SK-N-MC (cell line): ENCODE measurements around the gene ANKS1A.

Experiments used
- DNase-seq: peaks from one replicate; pipeline ENCODE4 v3.0.0-alpha.2; 2011; ENCODE audit warnings: low read depth, low spot score
- H3K27ac ChIP-seq: fragments of 200-600 bp; sonication (generic); 2 replicates; pipeline ENCODE4 v1.5.1; 2016; ENCODE audit warnings: mixed run types
- H3K36me3 ChIP-seq: fragments of 200-600 bp; sonication (generic); 2 replicates; pipeline ENCODE4 v1.6.1; 2017; ENCODE audit warnings: antibody characterized with exemption, low read length, mixed read lengths; ENCODE audit not compliant: insufficient read depth
- H3K4me3 ChIP-seq: fragments of 200-600 bp; sonication (generic); 2 replicates; pipeline ENCODE4 v1.5.1; 2016
- H3K9ac ChIP-seq: fragments of 200-600 bp; sonication (generic); 2 replicates; pipeline ENCODE4 v1.8.0; 2017; ENCODE audit warnings: mixed run types, mixed read lengths; ENCODE audit not compliant: insufficient read length
- H3K9me3 ChIP-seq: fragments of 200-600 bp; sonication (generic); 2 replicates; pipeline ENCODE4 v1.6.1; 2017; ENCODE audit warnings: low read depth, mild to moderate bottlenecking, antibody characterized with exemption, low read length, moderate library complexity, mixed read lengths
- EZH2 ChIP-seq: fragments of 200-600 bp; sonication (generic); IDR thresholded peaks from one replicate; pipeline ENCODE4 v1.6.1; 2017; ENCODE audit warnings: antibody characterized with exemption
- FOXP2 ChIP-seq: optimal IDR thresholded peaks from 2 replicates; pipeline ENCODE3; 2011; ENCODE audit warnings: mild to moderate bottlenecking, moderate library complexity; ENCODE audit not compliant: insufficient read depth; ENCODE audit errors: extremely low read length, control extremely low read depth
- POLR2AphosphoS5 ChIP-seq: IDR thresholded peaks from 2 replicates; pipeline ENCODE4 v1.6.1; 2012; ENCODE audit warnings: mild to moderate bottlenecking, low read depth, low read length, borderline replicate concordance

Gene ANKS1A

DNA sequence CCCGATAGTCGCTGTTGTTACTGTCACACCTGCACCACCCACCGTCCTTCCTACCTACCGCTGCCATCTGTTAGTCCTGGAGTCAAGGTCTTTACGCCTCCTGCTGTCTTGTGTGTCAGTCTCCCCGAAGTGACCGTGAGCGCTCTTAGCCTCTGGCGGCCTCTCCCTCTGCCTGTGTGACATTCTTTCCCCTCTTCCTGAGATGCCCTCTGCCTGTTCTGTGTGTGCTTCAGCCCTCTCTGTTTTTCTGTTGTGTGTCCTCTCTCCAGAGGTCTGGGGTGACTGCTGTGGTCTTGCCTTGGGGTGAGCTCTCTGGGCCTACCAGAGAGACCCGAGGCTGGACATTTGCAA is 197.2 kb downstream of the ANKS1A start:
- no peaks in the 10 kb centered on the region; the same call in 1 of the 2 replicates for H3K36me3 ChIP-seq
- H3K4me3 ChIP-seq: no peak overlapping the region
- H3K9ac ChIP-seq: no peak overlapping the region
- DNase-seq: no peak
- no peak overlapping the region for H3K27ac ChIP-seq
- no peak for TF ChIP-seq FOXP2
- no peak for TF ChIP-seq EZH2
- no peak for TF ChIP-seq POLR2AphosphoS5
- H3K9me3 ChIP-seq: no peaks in the 10 kb centered on the region

DNA sequence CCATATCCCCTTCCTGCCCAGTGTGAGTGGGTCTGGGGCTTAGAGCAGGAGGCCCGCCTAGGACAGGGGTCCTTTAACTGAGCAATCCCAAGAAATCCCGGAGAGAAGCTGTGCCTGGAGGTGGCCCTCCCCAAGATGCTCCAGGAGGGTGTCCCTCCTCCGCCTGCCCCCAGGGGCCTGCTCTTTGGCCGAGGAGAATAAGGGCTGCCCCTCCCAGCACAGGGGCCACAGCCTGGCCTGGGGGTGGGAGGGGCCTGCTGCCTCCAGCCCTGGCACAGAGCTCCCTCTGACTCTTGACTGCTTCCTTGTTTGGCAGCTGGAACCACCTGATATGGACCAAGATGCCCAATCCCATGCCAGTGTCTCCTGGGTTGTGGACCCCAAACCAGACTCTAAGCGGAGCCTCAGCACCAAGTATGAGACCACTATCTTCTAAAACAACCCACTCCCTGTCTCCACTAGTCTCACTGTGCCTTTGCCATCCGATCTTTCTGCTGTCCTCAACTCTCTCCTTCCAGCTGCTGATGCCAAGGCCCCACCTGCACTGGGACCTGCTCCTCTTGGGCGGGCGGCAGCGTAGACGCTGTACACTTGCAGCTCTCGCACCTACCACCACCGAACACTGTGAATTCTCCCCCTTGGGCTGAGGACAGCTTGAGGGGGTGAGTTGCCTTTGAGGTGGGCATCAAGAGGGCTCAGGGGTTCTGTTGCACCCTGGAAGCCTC is 197.7 kb downstream of the ANKS1A start:
- no peak for TF ChIP-seq POLR2AphosphoS5
- no peak for TF ChIP-seq FOXP2
- TF ChIP-seq EZH2: no peak
- Histone ChIP-seq H3K36me3 (no peaks in the 10 kb centered on the region; the same call in 1 of the 2 replicates), H3K27ac (no peak overlapping the region), H3K9ac (no peak overlapping the region), H3K9me3 (no peaks in the 10 kb centered on the region), H3K4me3 (no peak overlapping the region)
- no peak for DNase-seq

DNA sequence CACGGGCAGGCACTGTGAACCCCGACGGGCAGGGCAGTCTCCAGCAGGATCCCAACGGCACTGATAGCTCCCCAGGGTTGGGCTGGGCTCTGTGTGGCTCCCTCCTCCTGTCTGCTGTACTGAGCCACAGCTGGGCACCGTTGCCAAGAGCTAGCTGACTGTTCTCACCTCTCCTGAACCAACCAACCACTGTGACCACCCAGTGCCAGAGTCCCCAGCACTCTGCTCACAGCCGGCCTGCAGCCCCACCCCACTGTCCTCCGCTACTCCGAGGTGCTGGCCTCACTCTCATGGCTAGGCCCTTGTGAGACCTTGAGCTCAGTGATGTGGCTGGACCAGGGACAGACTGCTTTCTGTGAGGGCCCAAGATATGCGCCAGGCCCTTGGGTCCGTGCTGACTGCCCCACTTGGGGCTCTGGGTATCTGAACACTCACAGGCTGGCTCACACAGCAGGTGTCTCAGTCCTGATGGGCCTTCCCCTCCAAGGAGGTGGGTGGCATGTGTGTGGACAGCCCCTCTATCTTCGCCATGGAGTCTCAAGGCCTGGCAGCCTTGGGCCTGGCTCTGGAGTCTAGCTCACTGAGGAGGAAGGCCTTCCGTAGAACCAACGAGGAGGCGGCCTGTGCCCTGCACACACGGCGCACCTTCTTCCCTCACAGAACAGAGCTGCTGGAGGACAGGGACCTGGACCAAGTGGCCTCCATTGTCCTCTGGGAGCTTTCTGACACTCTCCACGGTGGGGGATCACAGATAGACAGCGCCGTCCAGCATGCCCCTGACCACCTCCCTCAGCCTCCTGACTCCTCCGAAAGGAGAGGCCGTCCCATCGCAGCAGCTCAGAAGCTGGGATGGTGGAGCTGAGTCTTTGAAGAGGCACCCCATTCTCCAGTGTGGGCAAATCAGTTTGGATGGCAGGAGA is 198.6 kb downstream of the ANKS1A start:
- Histone ChIP-seq H3K9ac (no peak overlapping the region), H3K27ac (no peak overlapping the region), H3K4me3 (no peak overlapping the region), H3K9me3 (no peaks in the 10 kb centered on the region), H3K36me3 (no peaks in the 10 kb centered on the region; the same call in 1 of the 2 replicates)
- no peak for TF ChIP-seq FOXP2
- no peak for TF ChIP-seq EZH2
- no peak for TF ChIP-seq POLR2AphosphoS5
- no peak for DNase-seq

DNA sequence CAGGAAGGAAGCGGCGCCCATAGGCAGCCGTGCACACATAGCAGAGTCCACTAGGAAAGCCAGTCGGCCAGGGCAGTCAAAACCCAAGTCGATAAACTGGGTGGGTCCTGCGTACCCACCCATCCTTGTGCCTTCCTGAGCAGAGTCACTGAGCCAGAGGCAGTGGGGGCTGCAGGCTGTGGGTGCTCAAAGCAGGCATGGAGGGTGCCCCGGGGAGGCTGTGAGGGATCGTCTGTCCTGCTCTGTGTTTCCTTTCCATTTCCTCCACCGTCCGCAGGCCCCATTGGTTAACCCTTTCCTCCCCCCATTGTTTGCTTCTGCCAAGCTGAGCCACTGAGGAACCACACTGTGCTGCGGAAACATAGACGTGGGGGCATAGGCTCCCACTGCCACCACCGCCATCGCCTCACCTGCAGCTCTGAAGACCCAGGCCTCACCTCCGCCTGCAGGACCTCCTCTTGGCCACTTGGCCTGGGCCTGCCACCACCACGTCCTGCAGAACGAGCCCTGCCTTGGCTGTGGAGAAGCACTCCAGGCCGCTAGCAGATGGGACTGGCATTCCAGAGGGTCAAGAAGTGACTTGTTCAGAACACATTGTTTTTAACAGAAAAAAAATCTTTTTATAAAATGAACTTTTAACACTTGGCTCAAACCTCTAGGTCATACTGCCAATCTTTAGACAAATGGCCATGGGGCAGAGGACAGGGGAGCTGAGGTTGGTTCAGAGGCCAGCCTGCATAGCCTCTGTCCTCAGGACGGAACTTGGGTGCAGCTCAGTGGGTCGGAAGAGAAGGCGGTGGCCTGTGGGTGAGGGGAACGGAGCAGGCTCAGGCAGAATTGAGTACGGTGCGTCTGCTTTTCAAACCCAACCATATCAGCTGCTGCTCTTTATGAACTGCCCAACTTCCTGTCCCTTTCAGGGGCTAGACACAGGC is 199.5 kb downstream of the ANKS1A start:
- no peak for DNase-seq
- Histone ChIP-seq H3K27ac (no peak overlapping the region), H3K4me3 (no peak overlapping the region), H3K9me3 (no peaks in the 10 kb centered on the region), H3K9ac (no peak overlapping the region), H3K36me3 (no peaks in the 10 kb centered on the region; the same call in 1 of the 2 replicates)
- no peak for TF ChIP-seq POLR2AphosphoS5
- TF ChIP-seq FOXP2: no peak
- no peak for TF ChIP-seq EZH2

DNA sequence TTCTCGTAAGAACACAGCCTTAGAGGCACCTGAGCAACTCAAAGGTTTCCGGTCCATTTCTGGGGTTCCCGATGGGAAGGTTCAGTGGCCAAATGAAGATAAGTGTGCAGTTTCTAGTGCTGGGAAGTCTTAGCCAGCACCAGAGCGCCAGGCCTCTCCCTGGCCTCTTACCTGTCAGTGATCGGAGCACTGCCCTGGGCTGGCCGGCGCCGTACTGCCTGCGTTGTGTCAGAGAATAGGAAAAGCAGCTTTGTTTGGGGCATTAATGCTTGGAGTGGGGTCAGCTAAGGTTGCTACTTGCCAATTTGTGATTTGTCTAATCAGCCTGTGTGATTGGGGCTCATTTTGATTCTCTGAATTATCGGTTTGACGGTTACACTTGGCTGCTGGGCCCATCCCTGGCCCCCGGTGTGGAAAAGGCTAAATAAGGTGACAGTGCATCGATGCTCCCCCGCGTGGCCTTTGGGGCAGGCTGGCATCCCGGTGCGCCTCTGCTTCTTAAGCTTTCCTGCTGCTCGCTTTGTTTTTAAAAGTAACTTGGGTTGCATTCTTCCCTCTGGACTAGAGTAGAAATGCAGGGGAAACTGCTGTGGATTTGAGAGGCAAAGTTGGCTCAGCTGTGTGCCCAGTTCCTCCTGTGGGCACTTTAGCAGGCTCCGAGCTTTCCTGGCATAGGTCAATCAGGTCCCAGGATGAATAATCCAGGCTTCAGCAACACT is 200.3 kb downstream of the ANKS1A start:
- H3K9ac ChIP-seq: no peak overlapping the region
- DNase-seq: no peak
- no peaks in the 10 kb centered on the region; the same call in 1 of the 2 replicates for H3K36me3 ChIP-seq
- H3K27ac ChIP-seq: no peak overlapping the region
- no peaks in the 10 kb centered on the region for H3K9me3 ChIP-seq
- TF ChIP-seq FOXP2 (no peak), EZH2 (no peak), POLR2AphosphoS5 (no peak)
- no peak overlapping the region for H3K4me3 ChIP-seq

DNA sequence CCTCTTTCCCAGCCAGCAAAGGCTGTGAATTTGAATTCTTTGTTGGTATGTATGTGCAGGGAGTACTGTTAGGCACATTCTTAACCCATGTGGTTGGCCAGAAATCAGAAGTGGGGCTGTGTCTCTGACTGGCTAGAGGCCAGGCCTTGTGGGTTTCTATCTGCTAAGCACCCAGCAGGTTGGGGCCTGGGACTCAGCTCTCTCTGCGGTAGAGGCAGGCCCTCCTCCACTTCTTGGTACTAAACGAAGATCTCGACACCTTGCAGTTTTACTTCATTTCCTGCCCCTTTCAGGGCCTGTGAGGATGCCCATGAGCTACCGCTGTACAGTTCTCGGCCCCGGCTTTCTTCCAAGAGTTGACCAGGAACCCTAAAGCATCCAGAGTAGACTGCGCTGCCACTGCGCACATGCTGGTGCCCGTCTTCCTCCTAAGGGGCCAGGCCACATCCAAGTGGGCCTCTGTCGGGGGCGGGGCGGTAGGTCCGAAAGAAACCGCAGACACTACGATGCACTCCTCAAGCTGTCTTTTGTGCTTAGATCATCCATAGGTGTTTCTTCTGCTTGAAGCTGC is 201.0 kb downstream of the ANKS1A start:
- Histone ChIP-seq H3K9me3 (no peaks in the 10 kb centered on the region), H3K4me3 (no peak overlapping the region), H3K36me3 (no peaks in the 10 kb centered on the region; the same call in 1 of the 2 replicates), H3K27ac (no peak overlapping the region), H3K9ac (no peak overlapping the region)
- no peak for DNase-seq
- TF ChIP-seq POLR2AphosphoS5 (no peak), FOXP2 (no peak), EZH2 (no peak)

DNA sequence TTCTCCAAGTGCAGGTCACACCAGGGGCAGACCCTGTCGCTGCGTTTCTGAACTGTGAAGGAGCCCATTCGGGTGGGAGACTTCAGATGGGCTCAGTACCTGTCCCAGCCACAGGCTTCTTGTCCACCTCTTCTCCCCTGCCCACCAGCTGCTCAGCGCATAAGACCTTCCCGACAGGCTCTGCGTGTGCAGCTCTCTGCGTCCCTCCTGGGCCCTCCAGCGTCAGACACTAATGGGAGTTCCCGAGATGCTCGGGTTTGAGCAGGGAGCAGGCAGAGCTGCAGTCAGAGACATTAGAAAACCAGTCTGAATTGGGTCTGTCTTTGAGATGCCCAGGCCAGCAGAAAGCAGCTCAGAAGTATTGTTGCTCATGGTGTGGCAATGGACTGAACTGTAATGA is 201.7 kb downstream of the ANKS1A start:
- H3K27ac ChIP-seq: no peak overlapping the region
- no peaks in the 10 kb centered on the region for H3K9me3 ChIP-seq
- no peaks in the 10 kb centered on the region; the same call in 1 of the 2 replicates for H3K36me3 ChIP-seq
- DNase-seq: no peak
- TF ChIP-seq FOXP2 (no peak), EZH2 (no peak), POLR2AphosphoS5 (no peak)
- H3K4me3 ChIP-seq: no peak overlapping the region
- no peak overlapping the region for H3K9ac ChIP-seq
